ENCODE results near the gene AUTS2. TPM values are rescaled to one million over a fixed set of nuclear protein-coding genes. Genes with fewer than 3 reads are reported as not detected.
A peak's percentile ranks its signal among the peaks of the same experiment; 100 is the strongest.

Gene AUTS2
- total and polyA plus RNA-seq, 7 experiments from 2014 or later = 0.40 to 31.7 (median 4.2) TPM

- Mint-ChIP-seq H3K4me1 (no peaks in the 10 kb centered on the region), H3K27me3 (no peaks in the 10 kb centered on the region), H3K27ac (no peak overlapping the region), H3K9me3 (no peaks in the 10 kb centered on the region), H3K36me3 (no peaks in the 10 kb centered on the region), H3K4me3 (no peak overlapping the region)
- ChIA-PET POLR2A (interaction anchor here (0.7 kb wide), 1 partner anchor 170 kb away, joined by 3 read pairs; no protein-coding TSS in a partner anchor), CTCF (no interaction called here)
- H3K4me1 ChIP-seq (ENCODE audit: control insufficient read depth in 2 of 2, insufficient read depth in 2 of 2, low read length in 2 of 2) = no peaks in the 10 kb centered on the region
- no peak overlapping the region for H3K4me3 ChIP-seq (ENCODE audit: low read length)
- no peaks in the 10 kb centered on the region for H3K9me3 ChIP-seq (ENCODE audit: control insufficient read depth in 2 of 3, low read length in 3 of 3)
- no peak for DNase-seq
- ATAC-seq = no peak
- H3K27me3 ChIP-seq (ENCODE audit: control insufficient read depth in 2 of 2, insufficient read depth in 2 of 2, low read length in 2 of 2) = no peaks in the 10 kb centered on the region
- H3K36me3 ChIP-seq (ENCODE audit: control insufficient read depth in 2 of 3, insufficient read depth in 3 of 3, low read length in 3 of 3) = no peaks in the 10 kb centered on the region
- intact Hi-C loops (cut with micrococcal nuclease) = no loop called here
- H3K27ac ChIP-seq (ENCODE audit: low read depth, low read length) = no peak overlapping the region
Observed at GRCh38 chr7:70421319-70421718, 823.0 kb downstream of the AUTS2 start.

- no peaks in the 10 kb centered on the region for H3K9me3 ChIP-seq (ENCODE audit: control insufficient read depth in 2 of 3, low read length in 3 of 3)
- no peaks in the 10 kb centered on the region for H3K4me1 ChIP-seq (ENCODE audit: control insufficient read depth in 2 of 2, insufficient read depth in 2 of 2, low read length in 2 of 2)
- H3K36me3 ChIP-seq (ENCODE audit: control insufficient read depth in 2 of 3, insufficient read depth in 3 of 3, low read length in 3 of 3) = no peaks in the 10 kb centered on the region
- no peaks in the 10 kb centered on the region for H3K36me3 Mint-ChIP-seq
- H3K27me3 Mint-ChIP-seq = no peaks in the 10 kb centered on the region
- DNase-seq (no peak), ATAC-seq (no peak)
- H3K27me3 ChIP-seq (ENCODE audit: control insufficient read depth in 2 of 2, insufficient read depth in 2 of 2, low read length in 2 of 2) = no peaks in the 10 kb centered on the region
- ChIA-PET CTCF (no interaction called here), POLR2A (no interaction called here)
- H3K27ac Mint-ChIP-seq = no peak overlapping the region
- H3K4me3 ChIP-seq (ENCODE audit: low read length) = no peak overlapping the region
- peaks cover 0 to 7% (median 3%) of the 10 kb centered on the region in 11 donors for H3K9me3 Mint-ChIP-seq
- H3K4me3 Mint-ChIP-seq = no peak overlapping the region
- H3K27ac ChIP-seq (ENCODE audit: low read depth, low read length) = no peak overlapping the region
- intact Hi-C loops (cut with micrococcal nuclease) = no loop called here
- H3K4me1 Mint-ChIP-seq = no peaks in the 10 kb centered on the region
Observed at GRCh38 chr7:70426249-70426880, 828.1 kb downstream of the AUTS2 start.

- H3K27ac Mint-ChIP-seq = no peak overlapping the region
- POLR2A ChIA-PET = no interaction called here
- no peak overlapping the region for H3K27ac ChIP-seq (ENCODE audit: low read depth, low read length)
- no peaks in the 10 kb centered on the region for H3K27me3 Mint-ChIP-seq
- H3K36me3 Mint-ChIP-seq = no peaks in the 10 kb centered on the region
- H3K9me3 Mint-ChIP-seq = peaks cover 0 to 8% (median 3%) of the 10 kb centered on the region in 11 donors
- no peak for DNase-seq
- no peaks in the 10 kb centered on the region for H3K9me3 ChIP-seq (ENCODE audit: control insufficient read depth in 2 of 3, low read length in 3 of 3)
- H3K4me3 ChIP-seq (ENCODE audit: low read length) = no peak overlapping the region
- H3K4me1 Mint-ChIP-seq = peaks cover 0 to 9% (median 9%) of the 10 kb centered on the region in 7 donors
- no peak overlapping the region for H3K4me3 Mint-ChIP-seq
- no peaks in the 10 kb centered on the region for H3K27me3 ChIP-seq (ENCODE audit: control insufficient read depth in 2 of 2, insufficient read depth in 2 of 2, low read length in 2 of 2)
- no peaks in the 10 kb centered on the region for H3K4me1 ChIP-seq (ENCODE audit: control insufficient read depth in 2 of 2, insufficient read depth in 2 of 2, low read length in 2 of 2)
- no peaks in the 10 kb centered on the region for H3K36me3 ChIP-seq (ENCODE audit: control insufficient read depth in 2 of 3, insufficient read depth in 3 of 3, low read length in 3 of 3)
- intact Hi-C loops (cut with micrococcal nuclease) = no loop called here
- CTCF ChIA-PET = no interaction called here
- ATAC-seq = no peak
Observed at GRCh38 chr7:70432567-70433001, 834.3 kb downstream of the AUTS2 start.

GRCh38 chr7:70434376-70434775, 836.1 kb downstream of the AUTS2 start:
- CTCF ChIA-PET = no interaction called here
- intact Hi-C loops (cut with micrococcal nuclease) = no loop called here
- Histone ChIP-seq H3K36me3 (ENCODE audit: control insufficient read depth in 2 of 3, insufficient read depth in 3 of 3, low read length in 3 of 3) (no peaks in the 10 kb centered on the region), H3K4me3 (ENCODE audit: low read length) (no peak overlapping the region), H3K4me1 (ENCODE audit: control insufficient read depth in 2 of 2, insufficient read depth in 2 of 2, low read length in 2 of 2) (no peaks in the 10 kb centered on the region), H3K27ac (ENCODE audit: low read depth, low read length) (no peak overlapping the region), H3K9me3 (ENCODE audit: control insufficient read depth in 2 of 3, low read length in 3 of 3) (no peaks in the 10 kb centered on the region), H3K27me3 (ENCODE audit: control insufficient read depth in 2 of 2, insufficient read depth in 2 of 2, low read length in 2 of 2) (no peaks in the 10 kb centered on the region)
- POLR2A ChIA-PET = no interaction called here
- Mint-ChIP-seq H3K36me3 (no peaks in the 10 kb centered on the region), H3K4me3 (no peak overlapping the region), H3K27me3 (no peaks in the 10 kb centered on the region), H3K9me3 (peaks cover 0 to 5% (median 1%) of the 10 kb centered on the region in 11 donors), H3K27ac (peak overlapping the region in 1 of 9 donors; percentile 51), H3K4me1 (peaks cover 0 to 9% (median 9%) of the 10 kb centered on the region in 7 donors)
- no peak for DNase-seq
- ATAC-seq = no peak

DNA sequence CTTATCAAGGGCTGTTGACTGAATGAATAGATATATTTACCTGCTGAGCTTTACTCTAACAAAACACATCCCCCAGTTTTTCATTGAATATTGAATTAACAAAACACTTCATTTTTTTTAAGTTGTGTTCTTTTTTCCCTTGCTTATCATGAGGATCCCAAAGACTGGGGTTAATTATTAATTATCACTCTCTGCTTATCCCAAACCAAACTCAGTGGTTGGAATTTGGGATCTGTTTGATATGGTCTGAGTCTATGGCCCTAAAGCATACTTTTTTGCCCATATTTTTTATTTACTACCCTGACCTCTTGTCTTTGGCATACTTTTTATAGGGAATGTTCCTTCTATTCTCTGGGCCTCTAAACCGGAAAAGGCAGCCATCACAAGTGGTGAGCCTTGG, 836.5 kb downstream of the AUTS2 start:
- H3K9me3 ChIP-seq (ENCODE audit: control insufficient read depth in 2 of 3, low read length in 3 of 3) = no peaks in the 10 kb centered on the region
- CTCF ChIA-PET = no interaction called here
- Mint-ChIP-seq H3K9me3 (peaks cover 0 to 4% (median 1%) of the 10 kb centered on the region in 11 donors), H3K27ac (no peak overlapping the region), H3K4me1 (peaks cover 0 to 9% (median 9%) of the 10 kb centered on the region in 7 donors), H3K27me3 (no peaks in the 10 kb centered on the region), H3K36me3 (no peaks in the 10 kb centered on the region), H3K4me3 (no peak overlapping the region)
- intact Hi-C loops (cut with micrococcal nuclease) = no loop called here
- no peak overlapping the region for H3K4me3 ChIP-seq (ENCODE audit: low read length)
- no peaks in the 10 kb centered on the region for H3K27me3 ChIP-seq (ENCODE audit: control insufficient read depth in 2 of 2, insufficient read depth in 2 of 2, low read length in 2 of 2)
- POLR2A ChIA-PET = no interaction called here
- DNase-seq = no peak
- H3K4me1 ChIP-seq (ENCODE audit: control insufficient read depth in 2 of 2, insufficient read depth in 2 of 2, low read length in 2 of 2) = no peaks in the 10 kb centered on the region
- no peak for ATAC-seq
- H3K27ac ChIP-seq (ENCODE audit: low read depth, low read length) = no peak overlapping the region
- no peaks in the 10 kb centered on the region for H3K36me3 ChIP-seq (ENCODE audit: control insufficient read depth in 2 of 3, insufficient read depth in 3 of 3, low read length in 3 of 3)

- ATAC-seq = no peak
- Mint-ChIP-seq H3K4me3 (peak overlapping the region in 1 of 10 donors; percentile 39), H3K27me3 (no peaks in the 10 kb centered on the region), H3K9me3 (peaks cover 0 to 3% (median 0%) of the 10 kb centered on the region in 11 donors), H3K4me1 (peaks cover 0 to 9% (median 9%) of the 10 kb centered on the region in 7 donors), H3K36me3 (no peaks in the 10 kb centered on the region), H3K27ac (no peak overlapping the region)
- no peak overlapping the region for H3K27ac ChIP-seq (ENCODE audit: low read depth, low read length)
- H3K36me3 ChIP-seq (ENCODE audit: control insufficient read depth in 2 of 3, insufficient read depth in 3 of 3, low read length in 3 of 3) = no peaks in the 10 kb centered on the region
- no peaks in the 10 kb centered on the region for H3K9me3 ChIP-seq (ENCODE audit: control insufficient read depth in 2 of 3, low read length in 3 of 3)
- ChIA-PET POLR2A (no interaction called here), CTCF (no interaction called here)
- no peak for DNase-seq
- no peak overlapping the region for H3K4me3 ChIP-seq (ENCODE audit: low read length)
- H3K27me3 ChIP-seq (ENCODE audit: control insufficient read depth in 2 of 2, insufficient read depth in 2 of 2, low read length in 2 of 2) = no peaks in the 10 kb centered on the region
- intact Hi-C loops (cut with micrococcal nuclease) = no loop called here
- H3K4me1 ChIP-seq (ENCODE audit: control insufficient read depth in 2 of 2, insufficient read depth in 2 of 2, low read length in 2 of 2) = no peaks in the 10 kb centered on the region
Observed at GRCh38 chr7:70435634-70436033, 837.4 kb downstream of the AUTS2 start.

- POLR2A ChIA-PET = no interaction called here
Observed at GRCh38 chr7:70436790-70437350, 838.6 kb downstream of the AUTS2 start.

More at GRCh38 chr7:70436790-70437350, 838.6 kb downstream of the AUTS2 start:
- peaks cover 0 to 9% (median 9%) of the 10 kb centered on the region in 7 donors for H3K4me1 Mint-ChIP-seq
- Histone ChIP-seq H3K27ac (ENCODE audit: low read depth, low read length) (no peak overlapping the region), H3K4me1 (ENCODE audit: control insufficient read depth in 2 of 2, insufficient read depth in 2 of 2, low read length in 2 of 2) (no peaks in the 10 kb centered on the region), H3K27me3 (ENCODE audit: control insufficient read depth in 2 of 2, insufficient read depth in 2 of 2, low read length in 2 of 2) (no peaks in the 10 kb centered on the region), H3K36me3 (ENCODE audit: control insufficient read depth in 2 of 3, insufficient read depth in 3 of 3, low read length in 3 of 3) (no peaks in the 10 kb centered on the region), H3K9me3 (ENCODE audit: control insufficient read depth in 2 of 3, low read length in 3 of 3) (no peaks in the 10 kb centered on the region), H3K4me3 (ENCODE audit: low read length) (no peak overlapping the region)
- ATAC-seq (no peak), DNase-seq (no peak)
- CTCF ChIA-PET = no interaction called here
- H3K9me3 Mint-ChIP-seq = peaks cover 0 to 2% (median 0%) of the 10 kb centered on the region in 11 donors
- no peaks in the 10 kb centered on the region for H3K27me3 Mint-ChIP-seq
- H3K36me3 Mint-ChIP-seq = no peaks in the 10 kb centered on the region
- H3K27ac Mint-ChIP-seq = no peak overlapping the region
- intact Hi-C loops (cut with micrococcal nuclease) = no loop called here
- no peak overlapping the region for H3K4me3 Mint-ChIP-seq

Data from naive thymus-derived CD4-positive, alpha-beta T cell (primary cell).